Measurements from ENCODE around the gene SETD7. TPM values are rescaled to one million over a fixed set of nuclear protein-coding genes. Genes with fewer than 3 reads are reported as not detected.

SETD7 gene
- total RNA-seq, 1 experiment from 2014 or later = 41.6 TPM

DNA sequence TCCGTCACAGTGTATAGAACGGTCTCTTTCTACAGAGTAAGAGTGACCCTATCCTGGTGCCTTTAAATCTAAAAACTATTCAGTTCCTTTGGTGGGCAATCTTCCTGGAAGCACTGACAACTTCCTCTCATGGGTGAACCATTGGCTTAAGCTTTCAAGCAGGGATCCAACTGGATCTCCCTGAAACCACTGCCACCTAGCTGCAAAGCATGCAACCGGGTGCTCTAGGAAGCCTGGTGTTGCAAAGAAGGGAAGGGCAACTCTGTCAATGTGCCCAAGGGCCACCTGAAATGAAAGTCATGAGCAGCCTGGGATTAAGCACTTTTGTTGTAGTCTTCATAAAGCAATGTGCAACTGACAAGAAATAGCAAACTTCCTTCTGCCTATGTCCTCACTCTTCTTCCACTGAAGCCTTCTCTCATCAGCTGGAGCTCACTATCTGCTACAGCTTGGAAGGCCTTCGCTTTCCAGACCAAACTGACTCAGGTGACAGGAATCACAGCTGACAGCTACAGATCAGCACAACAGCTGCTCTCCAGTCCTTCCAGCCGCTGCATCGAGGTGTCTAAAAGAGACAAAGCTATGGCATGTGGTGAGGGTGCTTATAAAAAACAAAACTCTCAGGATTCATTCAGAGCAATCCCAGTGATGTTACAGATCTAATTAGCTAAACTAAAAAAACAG, 46.1 kb downstream of the SETD7 start:
- Histone ChIP-seq H3K79me2 (ENCODE audit: insufficient read depth, low read length) (no peaks in the 10 kb centered on the region), H3K4me3 (replicated peaks in 1 of 2; ENCODE audit: low read depth in 1 of 2, low read length in 2 of 2) (no peak overlapping the region), H4K20me1 (ENCODE audit: insufficient read depth) (no peaks in the 10 kb centered on the region), H3K9ac (ENCODE audit: low read length) (no peak overlapping the region), H2AFZ (ENCODE audit: low read depth, low read length, poor library complexity, severe bottlenecking) (no peak overlapping the region), H3K36me3 (ENCODE audit: control insufficient read depth in 1 of 2, insufficient read depth in 2 of 2, low read length in 2 of 2) (peaks cover 8 to 13% of the 10 kb centered on the region in 2 experiments; a peak in 2 of 4 replicates), H3K27me3 (ENCODE audit: insufficient read depth, low read length) (no peaks in the 10 kb centered on the region), H3K4me2 (ENCODE audit: low read length) (no peak overlapping the region), H3K4me1 (ENCODE audit: control insufficient read depth in 1 of 2, insufficient read depth in 2 of 2, low read length in 2 of 2) (no peaks in the 10 kb centered on the region), H3K27ac (ENCODE audit: low read depth, low read length) (no peak overlapping the region), H3K9me3 (ENCODE audit: control insufficient read depth in 1 of 2, insufficient read depth in 1 of 2, low read depth in 1 of 2, low read length in 2 of 2) (no peaks in the 10 kb centered on the region), H3K9me2 (ENCODE audit: insufficient read depth) (no peaks in the 10 kb centered on the region)
- DNase-seq (ENCODE audit: low read depth, low spot score) (no peak), ATAC-seq (peak; percentile 76)
- TF ChIP-seq EZH2 (IDR thresholded peaks at IDR 0.05) = no peak
- TF ChIP-seq RAD21 (IDR thresholded peaks at IDR 0.05; ENCODE audit: low read depth) = peak; percentile 45
- TF ChIP-seq, protein P1, sequence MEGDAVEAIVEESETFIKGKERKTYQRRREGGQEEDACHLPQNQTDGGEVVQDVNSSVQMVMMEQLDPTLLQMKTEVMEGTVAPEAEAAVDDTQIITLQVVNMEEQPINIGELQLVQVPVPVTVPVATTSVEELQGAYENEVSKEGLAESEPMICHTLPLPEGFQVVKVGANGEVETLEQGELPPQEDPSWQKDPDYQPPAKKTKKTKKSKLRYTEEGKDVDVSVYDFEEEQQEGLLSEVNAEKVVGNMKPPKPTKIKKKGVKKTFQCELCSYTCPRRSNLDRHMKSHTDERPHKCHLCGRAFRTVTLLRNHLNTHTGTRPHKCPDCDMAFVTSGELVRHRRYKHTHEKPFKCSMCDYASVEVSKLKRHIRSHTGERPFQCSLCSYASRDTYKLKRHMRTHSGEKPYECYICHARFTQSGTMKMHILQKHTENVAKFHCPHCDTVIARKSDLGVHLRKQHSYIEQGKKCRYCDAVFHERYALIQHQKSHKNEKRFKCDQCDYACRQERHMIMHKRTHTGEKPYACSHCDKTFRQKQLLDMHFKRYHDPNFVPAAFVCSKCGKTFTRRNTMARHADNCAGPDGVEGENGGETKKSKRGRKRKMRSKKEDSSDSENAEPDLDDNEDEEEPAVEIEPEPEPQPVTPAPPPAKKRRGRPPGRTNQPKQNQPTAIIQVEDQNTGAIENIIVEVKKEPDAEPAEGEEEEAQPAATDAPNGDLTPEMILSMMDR (IDR thresholded peaks at IDR 0.05 in 2 of 3, conservative IDR thresholded peaks at IDR 0.05 in 1 of 3; ENCODE audit: borderline replicate concordance in 1 of 3, insufficient read depth in 1 of 3, low read depth in 2 of 3, low read length in 2 of 3) = peak in 2 of 3 experiments; percentile 48 to 59; a peak in 4 of 6 replicates
- intact Hi-C loops (cut with micrococcal nuclease) = no loop called here
- POLR2A ChIA-PET = no interaction called here
- BruUV-seq (replicated peaks) = no TSS peak
- CTCF ChIA-PET = interaction anchor here (1.0 to 2.0 kb wide), 2 partner anchors 12 to 16 kb away, joined by 3 to 8 read pairs; no protein-coding TSS in a partner anchor
- RAD21 ChIA-PET (ENCODE audit: low non-redundant PET in 1 of 2, low total read pairs in 2 of 2, uncharacterized antibody in 2 of 2, unreplicated experiment in 2 of 2) = no interaction called here

DNA sequence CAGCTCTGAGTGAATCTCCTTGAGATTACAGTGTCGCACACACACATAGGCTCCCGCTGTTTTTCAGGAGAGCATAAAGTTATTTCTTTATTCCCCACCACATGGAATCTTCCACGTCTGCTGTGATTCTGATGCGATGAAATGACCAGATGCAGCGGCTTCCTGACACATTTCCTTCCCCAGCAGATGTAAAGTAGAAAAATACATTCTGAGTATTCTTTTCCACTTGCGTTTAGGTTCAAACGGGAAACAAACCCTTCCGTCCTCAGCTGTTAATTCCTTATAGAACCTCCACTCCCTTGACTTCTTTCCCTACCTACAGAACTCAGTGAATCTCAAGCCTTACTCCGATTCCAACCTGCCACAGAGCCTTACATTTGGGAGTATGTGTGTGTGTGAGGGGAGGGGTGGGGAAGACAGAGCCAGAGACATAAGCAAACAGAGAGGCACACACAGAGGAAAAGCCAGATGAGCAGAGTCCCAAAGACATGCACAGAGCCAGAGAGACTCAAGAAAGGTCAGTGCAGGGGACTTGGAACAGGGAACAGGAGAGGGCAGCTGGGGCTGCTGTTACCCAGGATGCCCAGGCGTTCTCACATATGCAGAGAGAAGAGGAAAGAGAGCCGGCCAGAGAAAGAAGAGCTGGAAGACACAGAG, 47.3 kb downstream of the SETD7 start:
- DNase-seq (ENCODE audit: low read depth, low spot score) (no peak), ATAC-seq (no peak)
- Histone ChIP-seq H3K4me2 (ENCODE audit: low read length) (no peak overlapping the region), H2AFZ (ENCODE audit: low read depth, low read length, poor library complexity, severe bottlenecking) (no peak overlapping the region), H3K4me1 (ENCODE audit: control insufficient read depth in 1 of 2, insufficient read depth in 2 of 2, low read length in 2 of 2) (no peaks in the 10 kb centered on the region), H3K4me3 (replicated peaks in 1 of 2; ENCODE audit: low read depth in 1 of 2, low read length in 2 of 2) (no peak overlapping the region), H3K27me3 (ENCODE audit: insufficient read depth, low read length) (no peaks in the 10 kb centered on the region), H3K9me2 (ENCODE audit: insufficient read depth) (no peaks in the 10 kb centered on the region), H3K9me3 (ENCODE audit: control insufficient read depth in 1 of 2, insufficient read depth in 1 of 2, low read depth in 1 of 2, low read length in 2 of 2) (no peaks in the 10 kb centered on the region), H4K20me1 (ENCODE audit: insufficient read depth) (no peaks in the 10 kb centered on the region), H3K27ac (ENCODE audit: low read depth, low read length) (no peak overlapping the region), H3K9ac (ENCODE audit: low read length) (no peak overlapping the region), H3K36me3 (ENCODE audit: control insufficient read depth in 1 of 2, insufficient read depth in 2 of 2, low read length in 2 of 2) (peaks cover 8 to 12% of the 10 kb centered on the region in 2 experiments; a peak in 2 of 4 replicates), H3K79me2 (ENCODE audit: insufficient read depth, low read length) (no peaks in the 10 kb centered on the region)
- CTCF ChIA-PET = interaction anchor here (2.0 kb wide), 1 partner anchor 11 kb away, joined by 8 read pairs; no protein-coding TSS in a partner anchor
- POLR2A ChIA-PET = no interaction called here
- BruUV-seq (replicated peaks) = no TSS peak
- intact Hi-C loops (cut with micrococcal nuclease) = no loop called here
- RAD21 ChIA-PET (ENCODE audit: low non-redundant PET in 1 of 2, low total read pairs in 2 of 2, uncharacterized antibody in 2 of 2, unreplicated experiment in 2 of 2) = no interaction called here
- no peak for TF ChIP-seq CEBPB (IDR thresholded peaks at IDR 0.05; ENCODE audit: low read depth)
- no peak for TF ChIP-seq FOSL1 (IDR thresholded peaks at IDR 0.05; ENCODE audit: low read depth)
- TF ChIP-seq POLR2A (IDR thresholded peaks at IDR 0.05; ENCODE audit: borderline replicate concordance, extremely low read depth, insufficient read depth, insufficient read length) = no peak
- TF ChIP-seq, protein P2, sequence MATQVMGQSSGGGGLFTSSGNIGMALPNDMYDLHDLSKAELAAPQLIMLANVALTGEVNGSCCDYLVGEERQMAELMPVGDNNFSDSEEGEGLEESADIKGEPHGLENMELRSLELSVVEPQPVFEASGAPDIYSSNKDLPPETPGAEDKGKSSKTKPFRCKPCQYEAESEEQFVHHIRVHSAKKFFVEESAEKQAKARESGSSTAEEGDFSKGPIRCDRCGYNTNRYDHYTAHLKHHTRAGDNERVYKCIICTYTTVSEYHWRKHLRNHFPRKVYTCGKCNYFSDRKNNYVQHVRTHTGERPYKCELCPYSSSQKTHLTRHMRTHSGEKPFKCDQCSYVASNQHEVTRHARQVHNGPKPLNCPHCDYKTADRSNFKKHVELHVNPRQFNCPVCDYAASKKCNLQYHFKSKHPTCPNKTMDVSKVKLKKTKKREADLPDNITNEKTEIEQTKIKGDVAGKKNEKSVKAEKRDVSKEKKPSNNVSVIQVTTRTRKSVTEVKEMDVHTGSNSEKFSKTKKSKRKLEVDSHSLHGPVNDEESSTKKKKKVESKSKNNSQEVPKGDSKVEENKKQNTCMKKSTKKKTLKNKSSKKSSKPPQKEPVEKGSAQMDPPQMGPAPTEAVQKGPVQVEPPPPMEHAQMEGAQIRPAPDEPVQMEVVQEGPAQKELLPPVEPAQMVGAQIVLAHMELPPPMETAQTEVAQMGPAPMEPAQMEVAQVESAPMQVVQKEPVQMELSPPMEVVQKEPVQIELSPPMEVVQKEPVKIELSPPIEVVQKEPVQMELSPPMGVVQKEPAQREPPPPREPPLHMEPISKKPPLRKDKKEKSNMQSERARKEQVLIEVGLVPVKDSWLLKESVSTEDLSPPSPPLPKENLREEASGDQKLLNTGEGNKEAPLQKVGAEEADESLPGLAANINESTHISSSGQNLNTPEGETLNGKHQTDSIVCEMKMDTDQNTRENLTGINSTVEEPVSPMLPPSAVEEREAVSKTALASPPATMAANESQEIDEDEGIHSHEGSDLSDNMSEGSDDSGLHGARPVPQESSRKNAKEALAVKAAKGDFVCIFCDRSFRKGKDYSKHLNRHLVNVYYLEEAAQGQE (IDR thresholded peaks at IDR 0.05; ENCODE audit: low read depth) = no peak
- TF ChIP-seq, protein P3, sequence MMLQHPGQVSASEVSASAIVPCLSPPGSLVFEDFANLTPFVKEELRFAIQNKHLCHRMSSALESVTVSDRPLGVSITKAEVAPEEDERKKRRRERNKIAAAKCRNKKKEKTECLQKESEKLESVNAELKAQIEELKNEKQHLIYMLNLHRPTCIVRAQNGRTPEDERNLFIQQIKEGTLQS (IDR thresholded peaks at IDR 0.05) = no peak
- no peak for TF ChIP-seq EGR1 (IDR thresholded peaks at IDR 0.05; ENCODE audit: low read depth)
- TF ChIP-seq SRF (IDR thresholded peaks at IDR 0.05; ENCODE audit: low read depth) = no peak

Measured in HCT116 (cell line).